Measurements from ENCODE around the gene FAM210B.
"Not testable (repeated sequence)": the region's sequence is repeated elsewhere in the genome, so short reads cannot be mapped to it uniquely, and the experiment has no call there.

The FAM210B gene, protein sequence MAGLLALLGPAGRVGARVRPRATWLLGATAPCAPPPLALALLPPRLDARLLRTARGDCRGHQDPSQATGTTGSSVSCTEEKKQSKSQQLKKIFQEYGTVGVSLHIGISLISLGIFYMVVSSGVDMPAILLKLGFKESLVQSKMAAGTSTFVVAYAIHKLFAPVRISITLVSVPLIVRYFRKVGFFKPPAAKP

DNA sequence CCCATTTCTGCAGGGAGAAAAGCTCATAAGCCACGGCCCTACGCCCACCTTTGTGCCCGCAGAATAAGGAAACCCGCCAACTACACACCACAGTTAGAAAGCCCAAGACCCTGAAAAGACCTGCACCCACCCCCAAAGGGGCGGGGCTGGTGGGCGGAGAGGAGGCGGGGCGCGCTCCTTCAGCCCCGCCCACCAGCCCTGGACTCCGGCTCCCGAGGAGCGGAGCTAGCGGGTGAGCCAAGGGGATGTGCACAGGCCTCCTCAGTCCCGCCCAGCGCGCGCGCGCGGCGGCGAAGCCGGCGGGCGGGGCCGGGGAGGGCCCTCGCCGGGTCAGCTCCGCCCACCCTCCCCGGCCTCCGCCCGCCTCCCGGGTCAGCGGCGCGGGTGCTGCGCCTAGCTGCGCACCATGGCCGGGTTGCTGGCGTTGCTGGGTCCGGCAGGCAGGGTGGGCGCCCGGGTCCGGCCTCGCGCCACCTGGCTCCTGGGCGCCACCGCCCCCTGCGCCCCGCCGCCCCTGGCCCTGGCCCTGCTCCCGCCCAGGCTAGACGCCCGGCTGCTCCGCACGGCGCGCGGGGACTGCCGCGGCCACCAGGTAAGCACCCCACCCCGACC is at the start of gene FAM210B:
Gene FAM210B (plus strand): TSS at position 375 of the 612 bp plus-strand sequence. CDS start 32 bp downstream, at position 407.
- DNase-seq (ENCODE audit: low read depth in 2 of 2), result peak; percentile 67 to 78

DNA sequence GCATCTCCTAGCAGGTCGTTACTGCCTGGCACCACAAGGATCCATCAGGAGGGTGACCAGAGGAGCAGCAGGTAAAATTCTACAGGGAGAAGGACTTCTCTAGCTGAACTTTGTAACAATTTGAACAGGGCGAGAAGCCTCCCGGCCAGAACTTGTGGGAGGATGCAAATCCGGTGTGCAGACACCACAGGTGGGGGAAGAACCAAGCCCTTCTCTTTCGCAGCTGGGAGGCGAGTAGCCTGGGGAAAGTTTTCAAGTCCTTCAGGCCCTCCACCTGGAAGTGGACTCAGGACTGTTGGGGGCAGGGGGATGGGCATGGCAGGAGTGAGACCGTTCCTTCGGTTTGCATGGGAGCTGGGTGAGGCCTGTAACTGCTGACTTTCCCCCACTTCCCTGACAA is 42.7 kb upstream of the FAM210B start:
- no peak for DNase-seq (ENCODE audit: low read depth in 2 of 2)

DNA sequence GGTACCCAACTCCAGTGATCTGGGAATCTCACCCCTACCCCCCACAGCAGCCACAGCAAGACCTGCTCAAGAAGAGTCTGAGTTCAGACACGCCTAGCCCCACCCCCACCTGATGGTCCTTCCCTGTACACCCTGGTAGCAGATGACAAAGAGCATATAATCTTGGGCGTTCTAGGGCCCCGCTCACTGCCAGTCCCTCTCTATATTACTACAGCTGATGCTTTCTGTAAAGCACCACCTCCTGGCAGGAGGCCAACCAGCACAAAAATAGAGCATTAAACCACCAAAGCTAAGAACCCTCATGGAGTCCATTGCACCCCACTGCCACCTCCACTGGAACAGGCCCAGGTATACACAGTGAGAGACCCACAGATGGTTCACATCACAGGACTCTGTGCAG is 42.3 kb upstream of the FAM210B start:
- DNase-seq (ENCODE audit: low read depth in 2 of 2), result no peak

GRCh38 chr20:56322681-56323080 is 36.1 kb upstream of the FAM210B start:
- DNase-seq (ENCODE audit: low read depth in 2 of 2), result no peak

DNA sequence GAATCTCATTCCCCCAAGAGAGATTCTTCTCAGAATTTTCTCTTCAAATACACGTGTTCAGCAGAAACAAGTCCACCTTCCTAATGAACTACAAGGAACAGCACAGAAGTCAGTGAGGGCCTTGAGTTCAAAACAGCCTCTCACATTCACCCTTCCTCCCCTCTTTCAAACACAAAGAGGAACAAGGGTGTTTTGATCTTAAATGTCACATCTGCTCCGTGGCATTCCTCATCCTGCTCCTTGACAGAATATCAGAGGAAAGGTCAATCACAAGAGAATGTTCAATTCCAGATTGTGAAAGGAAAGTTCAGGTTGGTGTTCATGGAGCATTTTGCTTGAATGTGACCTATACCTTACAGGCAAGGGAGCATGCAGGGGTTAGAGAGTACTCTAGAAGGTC is 35.6 kb upstream of the FAM210B start:
- no peak for DNase-seq (ENCODE audit: low read depth in 2 of 2)

GRCh38 chr20:56323656-56324055 is 35.1 kb upstream of the FAM210B start:
- DNase-seq (ENCODE audit: low read depth in 2 of 2), result no peak

DNA sequence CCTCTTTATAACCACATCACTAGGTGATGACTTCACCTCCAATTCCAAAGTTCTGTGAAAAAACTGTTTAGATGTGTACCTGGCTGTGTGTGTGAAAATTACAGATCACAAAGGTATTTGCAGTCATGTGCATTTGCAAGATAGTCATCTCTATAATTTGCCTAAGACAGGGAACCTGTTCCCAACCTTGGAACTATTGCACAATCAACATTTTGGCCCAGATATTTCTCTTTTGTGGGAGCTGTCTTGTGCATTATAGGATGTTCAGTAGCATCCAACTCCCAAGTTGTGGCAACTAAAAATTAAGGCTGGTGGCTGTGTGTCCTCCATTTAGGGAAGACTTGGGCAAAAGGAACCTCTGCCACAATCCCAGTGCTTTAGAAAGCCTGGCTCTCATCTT is 34.0 kb upstream of the FAM210B start:
- DNase-seq (ENCODE audit: low read depth in 2 of 2), result no peak

DNA sequence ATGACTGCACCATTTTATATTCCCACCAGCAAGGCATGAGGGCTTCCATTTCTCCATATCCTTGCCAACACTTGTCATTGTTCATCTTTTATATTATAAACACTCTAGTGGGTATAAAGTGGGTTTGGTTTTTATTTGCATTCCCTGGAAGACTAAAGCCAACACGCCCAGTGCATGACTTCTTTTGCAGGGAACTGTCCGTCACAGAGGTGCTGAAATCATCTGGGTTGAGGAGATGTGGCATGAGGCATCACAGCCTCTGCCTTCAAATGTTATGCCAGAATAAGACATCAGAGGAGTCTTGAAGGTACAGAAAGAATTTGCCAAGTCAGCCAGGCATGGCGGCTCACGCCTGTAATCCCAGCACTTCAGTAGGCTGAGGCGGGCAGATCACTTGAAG is 29.9 kb upstream of the FAM210B start:
- DNase-seq (ENCODE audit: low read depth in 2 of 2), result no peak

- DNase-seq (ENCODE audit: low read depth in 2 of 2), result not testable (repeated sequence)
Observed at GRCh38 chr20:56336709-56337108, 22.1 kb upstream of the FAM210B start.

DNA sequence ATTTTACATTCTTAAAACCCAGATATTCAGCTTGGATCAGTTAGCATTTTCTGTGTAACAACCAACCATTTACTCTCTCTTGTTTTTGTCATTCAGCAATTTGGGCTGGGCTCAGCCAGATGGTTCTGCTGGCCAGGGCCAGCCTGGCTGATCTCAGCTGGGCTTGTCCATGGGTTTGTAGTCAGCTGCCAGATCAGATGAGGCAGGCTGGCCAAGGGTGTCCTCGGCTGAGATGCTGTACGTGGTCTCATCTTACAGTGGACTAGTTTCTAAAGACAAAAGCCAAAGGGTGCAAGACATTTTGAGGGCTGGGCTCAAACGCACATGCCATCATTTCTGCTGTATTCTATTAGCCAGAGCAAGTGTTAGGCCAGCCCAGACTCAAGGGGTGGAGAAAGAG is 16.0 kb upstream of the FAM210B start:
- no peak for DNase-seq (ENCODE audit: low read depth in 2 of 2)

- peak; percentile 34 to 51 for DNase-seq (ENCODE audit: low read depth in 2 of 2)
Observed at GRCh38 chr20:56343861-56344381, 14.9 kb upstream of the FAM210B start.

DNA sequence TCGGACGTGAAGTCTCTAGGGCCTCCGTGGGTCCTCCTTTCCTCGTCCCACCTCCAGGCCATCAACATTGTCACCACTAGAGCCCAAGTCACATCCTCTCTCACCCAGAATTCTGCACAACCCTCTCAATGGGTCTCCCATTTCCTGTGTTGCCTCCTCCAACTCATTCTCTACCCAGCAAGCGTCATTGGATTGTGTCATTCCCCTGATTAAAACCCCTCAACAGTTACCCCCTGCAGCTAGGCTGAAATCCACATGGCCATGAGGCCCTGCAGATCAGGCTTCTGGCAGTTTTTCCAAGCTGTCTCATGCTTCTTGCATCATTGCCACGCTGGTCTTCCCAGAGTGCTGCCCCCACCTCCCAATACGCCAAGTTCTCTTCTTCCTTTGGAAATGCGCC is 12.9 kb upstream of the FAM210B start:
- DNase-seq (ENCODE audit: low read depth in 2 of 2), result no peak

GRCh38 chr20:56347628-56348304 is 11.0 kb upstream of the FAM210B start:
- DNase-seq (ENCODE audit: low read depth in 2 of 2), result no peak

DNA sequence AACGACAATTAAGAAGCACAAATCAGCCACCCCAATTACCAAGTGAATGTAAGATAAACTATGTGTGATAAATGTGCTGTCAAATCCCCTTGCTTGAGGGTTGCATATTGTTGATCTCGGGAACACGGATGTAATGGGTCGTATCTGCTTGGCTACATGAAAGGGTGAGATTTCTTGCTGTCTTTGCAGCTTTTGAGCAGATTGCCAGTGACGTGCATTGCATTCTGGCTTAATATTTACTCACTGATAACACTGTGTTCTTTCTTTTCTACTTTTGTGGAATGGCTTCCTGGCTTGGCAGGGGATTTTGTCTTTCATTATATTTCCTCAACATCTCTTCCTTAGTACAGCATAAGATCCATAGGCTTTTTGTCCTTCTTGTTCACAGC is 10.5 kb upstream of the FAM210B start:
- DNase-seq (ENCODE audit: low read depth in 2 of 2), result no peak

DNA sequence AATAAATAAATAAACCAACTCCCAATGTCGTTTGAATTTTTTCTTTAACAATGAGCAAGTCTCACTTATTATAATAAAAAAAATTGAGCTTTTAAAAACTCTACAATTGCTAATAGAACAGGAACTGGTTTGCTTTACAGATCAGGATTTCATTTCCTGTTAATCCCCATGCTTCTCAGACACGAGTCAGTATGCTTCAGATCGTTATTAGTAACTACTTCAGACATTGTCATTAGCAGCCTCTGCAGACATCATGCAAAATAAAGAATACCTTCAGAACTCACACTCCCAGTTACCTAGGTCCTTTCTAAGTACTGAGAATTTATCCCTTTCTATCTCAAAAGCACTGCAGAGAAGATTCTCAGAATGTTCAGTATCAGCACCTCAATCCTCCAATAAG is 10.0 kb upstream of the FAM210B start:
- DNase-seq (ENCODE audit: low read depth in 2 of 2), result no peak

DNA sequence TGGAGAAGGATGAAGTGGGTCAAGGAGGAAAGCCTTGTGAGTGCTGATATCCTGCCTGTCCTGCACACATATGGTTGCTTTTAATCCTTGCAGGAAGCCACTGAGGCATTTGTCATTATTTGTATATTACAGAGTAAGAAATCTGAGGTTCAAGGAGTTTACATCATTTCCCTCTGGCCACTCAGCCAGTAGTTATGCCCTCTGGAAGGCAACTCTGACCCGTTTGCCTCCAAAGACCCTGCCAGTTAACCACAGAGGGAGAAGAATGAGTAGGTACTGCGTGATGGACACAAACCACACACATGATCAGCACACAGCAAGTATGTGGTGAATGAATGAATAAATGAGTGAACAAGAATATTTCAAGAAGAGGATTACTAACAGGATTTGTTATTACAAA is 7.9 kb upstream of the FAM210B start:
- no peak for DNase-seq (ENCODE audit: low read depth in 2 of 2)

GRCh38 chr20:56352345-56353055 is 6.3 kb upstream of the FAM210B start:
- no peak for DNase-seq (ENCODE audit: low read depth in 2 of 2)

DNA sequence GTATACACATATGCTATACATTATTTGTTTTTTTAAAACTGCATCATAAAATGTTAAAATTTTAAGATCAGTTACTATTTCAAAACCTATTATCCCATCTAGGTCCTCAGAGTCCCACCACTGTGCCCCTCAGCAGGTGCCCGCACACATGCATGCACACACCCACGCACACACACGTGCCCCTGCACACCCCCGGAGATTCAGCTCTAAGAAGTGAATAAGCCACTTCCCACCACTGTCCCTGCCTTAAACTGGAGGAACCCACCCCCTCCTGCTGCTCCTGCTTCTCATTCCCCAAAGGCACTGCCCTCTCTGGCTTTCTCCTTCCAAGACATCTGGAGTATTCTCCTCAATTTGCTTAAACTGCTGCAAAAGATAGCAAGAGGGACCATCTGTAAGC is 5.4 kb upstream of the FAM210B start:
- DNase-seq (ENCODE audit: low read depth in 2 of 2), result no peak

GRCh38 chr20:56358070-56358469 is 704 bp upstream of the FAM210B start:
- DNase-seq (ENCODE audit: low read depth in 2 of 2), result no peak

DNA sequence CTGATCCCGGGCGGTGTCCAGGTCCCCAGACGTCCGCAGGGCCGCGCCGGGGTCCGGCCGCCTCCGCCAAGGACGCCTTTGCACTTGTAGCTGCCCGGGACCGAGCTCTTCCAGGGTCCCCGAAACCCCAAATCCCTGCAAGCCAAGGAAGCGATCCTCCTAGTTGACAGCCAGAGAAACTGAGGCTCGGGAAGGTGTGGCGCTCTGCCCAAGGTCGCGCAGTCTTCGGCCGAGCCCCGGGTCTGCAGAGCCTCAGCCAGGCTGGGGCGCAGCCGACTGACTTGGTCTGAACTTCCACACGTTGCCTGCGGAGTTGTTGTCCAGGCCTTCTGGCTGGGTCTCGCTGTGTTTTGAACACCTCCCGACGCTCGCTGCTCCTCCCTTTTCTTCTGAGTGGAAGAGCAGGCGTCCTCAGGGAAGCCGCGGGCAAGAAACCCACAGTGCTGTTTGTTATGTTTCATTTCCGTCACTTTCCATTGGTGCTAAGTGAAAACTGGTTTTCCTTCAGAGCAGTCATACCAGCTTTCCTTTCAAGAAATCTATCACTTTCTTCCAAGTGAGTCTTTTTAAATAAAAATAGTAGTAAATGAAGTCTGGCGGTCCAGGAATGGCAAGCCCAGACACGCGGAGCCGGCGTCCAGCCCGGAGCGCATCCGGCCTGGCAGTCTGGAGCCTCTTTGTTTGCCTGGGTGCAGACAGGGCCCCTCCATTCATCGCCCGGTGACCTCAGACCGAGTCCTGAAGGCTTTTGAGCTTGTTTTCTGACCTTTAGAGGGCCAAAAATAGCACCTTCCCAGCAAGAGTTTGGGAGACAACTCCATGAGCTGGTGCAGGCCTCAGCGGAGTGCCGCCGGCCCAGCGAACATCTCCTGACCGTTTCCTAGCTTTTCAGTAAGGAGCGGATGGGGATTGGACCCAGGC is 698 bp downstream of the FAM210B start:
- DNase-seq (ENCODE audit: low read depth in 2 of 2), result no peak

GRCh38 chr20:56360133-56360907 is 1.5 kb downstream of the FAM210B start:
- no peak for DNase-seq (ENCODE audit: low read depth in 2 of 2)

Measured in stimulated activated CD4-positive, alpha-beta T cell treated with anti-CD3 and anti-CD28 coated beads, Interleukin-4, amount 100 ng/mL, for 48 hours (primary cell).